OCI-LY1 (cell line): ENCODE results near the gene PNPLA3.
A peak's percentile ranks its signal among the peaks of the same experiment; 100 is the strongest.

Experiments used
- H2AFZ ChIP-seq: fragments of 200-600 bp; sonication (generic), shearing (Covaris generic); 2 replicates; pipeline ENCODE4 v1.6.0; 2014; ENCODE audit warnings: antibody characterized with exemption, mild to moderate bottlenecking, low read length
- H3F3A ChIP-seq: fragments of 200-600 bp; sonication (generic), shearing (Covaris generic); 2 replicates; pipeline ENCODE4 v1.6.0; 2014; ENCODE audit warnings: mild to moderate bottlenecking, antibody characterized with exemption, low read length, moderate library complexity; ENCODE audit not compliant: insufficient read depth
- H3K27ac ChIP-seq: fragments of 200-600 bp; sonication (generic); 2 replicates; pipeline ENCODE4 v1.5.1; 2014; ENCODE audit warnings: low read length, mixed run types, mild to moderate bottlenecking, low read depth; ENCODE audit not compliant: poor library complexity, severe bottlenecking
- H3K27me3 ChIP-seq: fragments of 200-600 bp; sonication (generic); 2 replicates; pipeline ENCODE4 v1.6.0; 2014; ENCODE audit warnings: antibody characterized with exemption, mild to moderate bottlenecking, low read length, moderate library complexity; ENCODE audit not compliant: insufficient read depth
- H3K36me3 ChIP-seq: fragments of 200-600 bp; sonication (generic); 2 replicates; pipeline ENCODE4 v1.6.1; 2014; ENCODE audit warnings: mild to moderate bottlenecking, antibody characterized with exemption, low read length, moderate library complexity, mixed read lengths; ENCODE audit not compliant: insufficient read depth
- H3K4me1 ChIP-seq: fragments of 200-600 bp; sonication (generic); 2 replicates; pipeline ENCODE4 v1.5.1; 2014; ENCODE audit warnings: mild to moderate bottlenecking, low read length, moderate library complexity; ENCODE audit not compliant: insufficient read depth, severe bottlenecking
- H3K4me2 ChIP-seq: fragments of 200-600 bp; sonication (generic), shearing (Covaris generic); 2 replicates; pipeline ENCODE4 v1.6.1; 2014; ENCODE audit warnings: low read length
- H3K4me3 ChIP-seq: fragments of 200-600 bp; sonication (generic); 2 replicates; pipeline ENCODE4 v1.5.1; 2014; ENCODE audit warnings: low read length, low read depth, mild to moderate bottlenecking, mixed read lengths; ENCODE audit not compliant: poor library complexity, severe bottlenecking
- H3K79me2 ChIP-seq: fragments of 200-600 bp; shearing (Covaris generic); 2 replicates; pipeline ENCODE4 v1.6.1; 2016; ENCODE audit warnings: mixed run types, low read length, mixed read lengths; ENCODE audit not compliant: insufficient read depth
- H3K9ac ChIP-seq: fragments of 200-600 bp; sonication (generic), shearing (Covaris generic); 2 replicates; pipeline ENCODE4 v1.6.1; 2014; ENCODE audit warnings: mild to moderate bottlenecking, low read length, mixed read lengths
- H3K9me2 ChIP-seq: fragments of 200-600 bp; sonication (generic), shearing (Covaris generic); 2 replicates; pipeline ENCODE4 v1.6.1; 2014; ENCODE audit warnings: low read depth, mild to moderate bottlenecking, low read length, mixed read lengths
- H3K9me3 ChIP-seq: fragments of 200-600 bp; shearing (Covaris generic); 2 replicates; pipeline ENCODE4 v1.6.1; 2014; ENCODE audit warnings: low read length, mixed read lengths
- H4K20me1 ChIP-seq: fragments of 200-600 bp; sonication (generic), shearing (Covaris generic); 2 replicates; pipeline ENCODE4 v1.6.0; 2016; ENCODE audit warnings: mild to moderate bottlenecking, low read length; ENCODE audit not compliant: insufficient read depth
- EZH2 ChIP-seq: fragments of 200-600 bp; sonication (generic), shearing (Covaris generic); IDR thresholded peaks from 2 replicates; pipeline ENCODE4 v1.8.0; 2017; ENCODE audit warnings: borderline replicate concordance, mixed run types, mild to moderate bottlenecking, antibody characterized with exemption, low read length, moderate library complexity, mixed read lengths
- TF ChIP-seq, protein P1 (sequence below): fragments of 200-600 bp; sonication (generic), shearing (Covaris generic); IDR thresholded peaks from 2 replicates; pipeline ENCODE4 v1.5.1; 2017; ENCODE audit warnings: mild to moderate bottlenecking, antibody characterized with exemption, low read length, moderate library complexity, mixed read lengths

Gene PNPLA3

DNA sequence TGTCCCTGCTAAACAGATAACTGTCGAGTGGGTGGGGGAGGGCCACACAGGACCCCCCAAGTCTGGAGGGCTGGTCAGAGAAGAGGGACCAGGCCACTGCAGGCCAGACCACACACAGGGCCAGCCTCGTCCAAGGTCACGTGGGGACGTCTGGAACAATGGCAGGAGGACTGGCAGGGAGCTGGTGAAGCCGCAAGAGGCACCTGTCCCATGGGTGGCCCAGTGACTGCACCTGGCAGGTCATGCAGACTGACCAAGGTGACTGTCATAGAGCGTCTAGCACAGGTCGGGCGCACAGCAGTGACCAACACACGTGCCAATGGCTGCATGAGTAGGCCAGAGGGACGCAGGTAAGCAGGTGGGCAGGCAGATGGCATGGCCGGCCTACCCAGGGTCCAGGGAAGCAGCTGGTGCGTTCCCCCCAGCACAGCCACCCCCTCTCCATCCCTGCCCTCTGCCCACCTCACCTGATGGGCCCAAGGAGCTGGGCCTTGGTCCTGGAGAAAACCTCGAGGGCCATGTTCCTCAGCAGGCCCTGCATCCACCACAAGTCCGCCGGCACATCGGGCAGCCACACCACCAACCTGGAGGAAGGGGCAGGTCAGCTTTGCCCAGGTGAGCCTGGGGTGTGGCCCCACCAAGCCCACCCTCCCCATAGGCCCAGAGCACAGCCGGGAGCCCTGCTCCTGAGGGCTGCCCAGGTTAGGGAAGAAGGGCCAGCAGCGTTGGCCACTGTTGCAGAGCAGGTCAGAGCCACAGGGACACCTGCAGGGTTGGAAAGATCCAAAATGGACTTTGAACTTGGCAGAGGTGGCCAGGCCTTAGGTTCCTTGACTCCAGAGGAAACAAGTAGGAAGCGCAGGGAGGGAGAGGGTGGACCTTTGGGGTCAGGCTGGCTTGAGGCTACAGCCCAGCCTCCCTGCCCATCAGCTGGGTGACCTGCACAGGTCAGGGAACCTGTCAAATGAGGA, 42.2 kb upstream of the PNPLA3 start:
- no peaks in the 10 kb centered on the region for H3K4me1 ChIP-seq
- H3K4me3 ChIP-seq = no peak overlapping the region
- no peaks in the 10 kb centered on the region for H3K79me2 ChIP-seq
- H3K9me3 ChIP-seq = no peaks in the 10 kb centered on the region
- H4K20me1 ChIP-seq = no peaks in the 10 kb centered on the region
- TF ChIP-seq EZH2 = no peak
- TF ChIP-seq, protein P1, sequence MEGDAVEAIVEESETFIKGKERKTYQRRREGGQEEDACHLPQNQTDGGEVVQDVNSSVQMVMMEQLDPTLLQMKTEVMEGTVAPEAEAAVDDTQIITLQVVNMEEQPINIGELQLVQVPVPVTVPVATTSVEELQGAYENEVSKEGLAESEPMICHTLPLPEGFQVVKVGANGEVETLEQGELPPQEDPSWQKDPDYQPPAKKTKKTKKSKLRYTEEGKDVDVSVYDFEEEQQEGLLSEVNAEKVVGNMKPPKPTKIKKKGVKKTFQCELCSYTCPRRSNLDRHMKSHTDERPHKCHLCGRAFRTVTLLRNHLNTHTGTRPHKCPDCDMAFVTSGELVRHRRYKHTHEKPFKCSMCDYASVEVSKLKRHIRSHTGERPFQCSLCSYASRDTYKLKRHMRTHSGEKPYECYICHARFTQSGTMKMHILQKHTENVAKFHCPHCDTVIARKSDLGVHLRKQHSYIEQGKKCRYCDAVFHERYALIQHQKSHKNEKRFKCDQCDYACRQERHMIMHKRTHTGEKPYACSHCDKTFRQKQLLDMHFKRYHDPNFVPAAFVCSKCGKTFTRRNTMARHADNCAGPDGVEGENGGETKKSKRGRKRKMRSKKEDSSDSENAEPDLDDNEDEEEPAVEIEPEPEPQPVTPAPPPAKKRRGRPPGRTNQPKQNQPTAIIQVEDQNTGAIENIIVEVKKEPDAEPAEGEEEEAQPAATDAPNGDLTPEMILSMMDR = no peak
- no peaks in the 10 kb centered on the region for H3K27me3 ChIP-seq
- H2AFZ ChIP-seq = no peak overlapping the region
- no peaks in the 10 kb centered on the region for H3K36me3 ChIP-seq
- no peak overlapping the region for H3K9ac ChIP-seq
- no peak overlapping the region for H3K27ac ChIP-seq
- no peaks in the 10 kb centered on the region for H3K9me2 ChIP-seq
- H3F3A ChIP-seq = no peaks in the 10 kb centered on the region
- H3K4me2 ChIP-seq = no peak overlapping the region

DNA sequence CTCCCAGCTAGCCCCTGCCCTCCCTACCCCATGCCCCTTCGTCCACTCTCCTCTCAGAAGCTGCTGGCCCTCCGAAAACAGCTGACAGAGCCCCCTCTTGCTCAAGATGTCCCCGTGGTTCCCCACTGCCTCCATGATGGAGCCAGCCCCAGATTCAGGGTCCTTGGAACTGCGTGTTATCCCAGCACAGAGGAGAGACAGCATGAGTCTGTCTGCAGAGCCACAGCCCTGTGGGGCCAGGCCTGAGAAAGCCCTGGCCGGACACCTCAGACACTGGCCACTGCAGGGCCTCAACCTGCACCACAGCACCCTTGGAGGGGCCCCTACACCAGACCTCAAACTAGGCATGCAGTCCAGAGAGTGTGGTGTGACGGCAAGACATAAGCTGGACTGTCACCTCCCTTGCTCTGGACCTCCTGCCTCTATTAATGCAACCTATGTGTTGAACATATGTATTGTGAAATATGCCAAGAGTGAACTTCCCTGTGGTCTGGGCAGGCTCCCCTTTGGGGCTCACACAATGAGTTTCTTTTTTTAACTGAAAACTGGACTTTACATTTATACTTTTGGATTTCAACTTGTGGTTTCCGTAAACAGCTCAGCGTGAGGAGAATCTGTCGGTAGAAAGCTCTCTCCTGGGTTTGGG, 41.4 kb upstream of the PNPLA3 start:
- H3K9ac ChIP-seq = no peak overlapping the region
- no peaks in the 10 kb centered on the region for H3K79me2 ChIP-seq
- no peaks in the 10 kb centered on the region for H3K36me3 ChIP-seq
- H4K20me1 ChIP-seq = no peaks in the 10 kb centered on the region
- H3K27ac ChIP-seq = no peak overlapping the region
- H3K9me3 ChIP-seq = no peaks in the 10 kb centered on the region
- H2AFZ ChIP-seq = no peak overlapping the region
- TF ChIP-seq, protein P1 = no peak
- no peak for TF ChIP-seq EZH2
- no peaks in the 10 kb centered on the region for H3K27me3 ChIP-seq
- H3K4me1 ChIP-seq = no peaks in the 10 kb centered on the region
- H3F3A ChIP-seq = no peaks in the 10 kb centered on the region
- no peak overlapping the region for H3K4me2 ChIP-seq
- H3K4me3 ChIP-seq = no peak overlapping the region
- no peaks in the 10 kb centered on the region for H3K9me2 ChIP-seq

DNA sequence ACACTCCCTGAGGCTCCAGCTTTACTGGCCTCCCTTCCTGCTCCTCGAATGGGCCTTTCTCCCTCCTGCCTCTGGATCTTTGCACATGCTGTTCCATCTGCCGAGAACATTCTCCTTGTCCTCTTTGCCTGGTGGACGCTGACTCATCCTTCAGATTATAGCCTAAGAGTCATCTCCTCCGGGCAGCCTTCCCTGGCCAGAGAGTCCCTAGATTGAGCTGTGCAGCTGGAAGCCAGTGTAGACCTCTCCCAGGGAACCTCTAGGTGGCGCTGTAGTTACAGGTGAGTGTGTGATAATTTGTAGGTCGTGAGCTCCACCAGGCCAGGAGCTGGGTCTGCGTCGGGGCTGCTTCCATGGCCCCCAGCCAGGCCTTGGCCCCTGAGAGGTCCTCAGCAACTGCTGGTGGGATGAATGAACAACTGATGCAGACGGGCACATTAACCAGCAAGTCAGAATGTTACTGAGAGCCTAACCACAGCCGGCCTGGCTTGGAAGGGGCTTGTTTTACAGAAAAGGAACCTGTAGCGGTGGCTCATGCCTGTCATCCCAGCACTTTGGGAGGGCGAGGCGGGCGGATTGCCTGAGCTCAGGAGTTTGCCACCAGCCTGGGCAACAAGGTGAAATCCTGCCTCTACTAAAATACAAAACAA, 40.5 kb upstream of the PNPLA3 start:
- no peaks in the 10 kb centered on the region for H4K20me1 ChIP-seq
- TF ChIP-seq, protein P1 = peak; percentile 77
- TF ChIP-seq EZH2 = no peak
- H3K27ac ChIP-seq = no peak overlapping the region
- no peaks in the 10 kb centered on the region for H3K4me1 ChIP-seq
- H3K9me2 ChIP-seq = no peaks in the 10 kb centered on the region
- no peaks in the 10 kb centered on the region for H3K79me2 ChIP-seq
- H3K4me3 ChIP-seq = no peak overlapping the region
- H3K4me2 ChIP-seq = no peak overlapping the region
- no peaks in the 10 kb centered on the region for H3F3A ChIP-seq
- no peak overlapping the region for H2AFZ ChIP-seq
- H3K9ac ChIP-seq = no peak overlapping the region
- H3K9me3 ChIP-seq = no peaks in the 10 kb centered on the region
- no peaks in the 10 kb centered on the region for H3K27me3 ChIP-seq
- H3K36me3 ChIP-seq = no peaks in the 10 kb centered on the region
